PC-9 (cell line): Measurements from ENCODE around the gene SREK1IP1.

Source experiments
- CTCF ChIP-seq: fragments of 200-600 bp; sonication (generic); conservative IDR thresholded peaks from 2 replicates; pipeline ENCODE4 v1.6.1; 2017; ENCODE audit warnings: mixed run types, antibody characterized with exemption, mild to moderate bottlenecking, moderate library complexity
- EZH2 ChIP-seq: fragments of 200-600 bp; sonication (generic); IDR thresholded peaks from 2 replicates; pipeline ENCODE4 v1.8.0; 2017; ENCODE audit warnings: antibody characterized with exemption, low read depth

- TF ChIP-seq CTCF: no peak
- TF ChIP-seq EZH2: no peak
Observed at GRCh38 chr5:64818245-64818644, 49.8 kb upstream of the SREK1IP1 start.
